Esophagus squamous epithelium (tissue), 4 donors: ENCODE measurements around the gene HIVEP1.

ENCODE experiments used
- CTCF ChIP-seq, 6 experiments: fragments of 450-650 bp in 4 of 6; fragments of 200-600 bp in 2 of 6; sonication (generic) in 2 of 6; IDR thresholded peaks; one replicate each; pipeline ENCODE4 v1.5.1; 2016 to 2019; ENCODE audit warnings: antibody characterized with exemption in 6 of 6, mild to moderate bottlenecking in 4 of 6, moderate library complexity in 4 of 6
- POLR2A ChIP-seq, 4 donors: fragments of 450-650 bp; IDR thresholded peaks; one replicate each; pipeline ENCODE4 v1.6.1; 2017; ENCODE audit warnings: antibody characterized with exemption in 4 of 4, mild to moderate bottlenecking in 4 of 4, moderate library complexity in 3 of 4

GRCh38 chr6:12001004-12001705 lies 11.0 kb upstream of the HIVEP1 start:
- TF ChIP-seq CTCF (IDR thresholded peaks at IDR 0.05) (no peak), POLR2A (IDR thresholded peaks at IDR 0.05) (no peak)
